Endothelial cell of umbilical vein (primary cell): ENCODE results near the gene CPNE8.

Source experiments
- EZH2 ChIP-seq: IDR thresholded peaks from 2 replicates; pipeline ENCODE4 v1.6.1; 2012; ENCODE audit warnings: borderline replicate concordance, low read depth, mild to moderate bottlenecking, moderate library complexity, low read length, inconsistent platforms; ENCODE audit not compliant: severe bottlenecking
- POLR2A ChIP-seq: IDR thresholded peaks from 2 replicates; pipeline ENCODE4 v1.6.1; 2012; ENCODE audit warnings: low read depth, mild to moderate bottlenecking, control low read depth, low read length
- POLR2AphosphoS5 ChIP-seq: IDR thresholded peaks from 2 replicates; pipeline ENCODE4 v1.6.1; 2012; ENCODE audit warnings: low read depth, mild to moderate bottlenecking, control low read depth, low read length, moderate library complexity; ENCODE audit not compliant: insufficient read depth
- TF ChIP-seq, protein P1 (sequence below), 2 donors: IDR thresholded peaks; 1 replicate in 1 of 2; 2 replicates in 1 of 2; pipeline ENCODE4 v1.5.1; 2011; ENCODE audit warnings: low read length in 2 of 2, mild to moderate bottlenecking in 2 of 2, moderate library complexity in 2 of 2, control low read depth in 1 of 2, inconsistent platforms in 1 of 2, low read depth in 1 of 2; ENCODE audit not compliant: insufficient read depth in 1 of 2; ENCODE audit errors: extremely low read depth in 1 of 2

DNA sequence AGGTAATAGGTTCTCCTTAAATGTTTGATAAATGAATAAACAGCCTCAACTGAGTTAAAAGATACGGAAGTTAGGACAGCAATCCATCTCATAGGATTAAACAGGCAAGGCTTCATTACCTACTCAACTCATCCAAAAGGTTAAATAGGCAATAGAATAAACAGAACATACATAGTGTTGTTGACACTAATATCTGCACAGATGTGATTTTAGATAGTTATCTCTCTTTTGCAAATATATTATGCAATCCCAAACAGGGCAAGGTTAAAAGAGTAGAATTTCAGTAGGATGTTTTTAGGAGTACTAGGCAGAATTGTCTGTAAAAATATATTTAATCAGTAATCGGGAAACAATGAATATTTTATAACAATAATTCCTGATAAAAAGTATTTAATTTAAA is 276.3 kb downstream of the CPNE8 start:
- TF ChIP-seq, protein P1, sequence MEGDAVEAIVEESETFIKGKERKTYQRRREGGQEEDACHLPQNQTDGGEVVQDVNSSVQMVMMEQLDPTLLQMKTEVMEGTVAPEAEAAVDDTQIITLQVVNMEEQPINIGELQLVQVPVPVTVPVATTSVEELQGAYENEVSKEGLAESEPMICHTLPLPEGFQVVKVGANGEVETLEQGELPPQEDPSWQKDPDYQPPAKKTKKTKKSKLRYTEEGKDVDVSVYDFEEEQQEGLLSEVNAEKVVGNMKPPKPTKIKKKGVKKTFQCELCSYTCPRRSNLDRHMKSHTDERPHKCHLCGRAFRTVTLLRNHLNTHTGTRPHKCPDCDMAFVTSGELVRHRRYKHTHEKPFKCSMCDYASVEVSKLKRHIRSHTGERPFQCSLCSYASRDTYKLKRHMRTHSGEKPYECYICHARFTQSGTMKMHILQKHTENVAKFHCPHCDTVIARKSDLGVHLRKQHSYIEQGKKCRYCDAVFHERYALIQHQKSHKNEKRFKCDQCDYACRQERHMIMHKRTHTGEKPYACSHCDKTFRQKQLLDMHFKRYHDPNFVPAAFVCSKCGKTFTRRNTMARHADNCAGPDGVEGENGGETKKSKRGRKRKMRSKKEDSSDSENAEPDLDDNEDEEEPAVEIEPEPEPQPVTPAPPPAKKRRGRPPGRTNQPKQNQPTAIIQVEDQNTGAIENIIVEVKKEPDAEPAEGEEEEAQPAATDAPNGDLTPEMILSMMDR (IDR thresholded peaks at IDR 0.05; ENCODE audit: extremely low read depth in 1 of 2, insufficient read depth in 1 of 2, low read depth in 1 of 2, low read length in 2 of 2), result no peak
- TF ChIP-seq POLR2AphosphoS5, result no peak
- no peak for TF ChIP-seq POLR2A
- no peak for TF ChIP-seq EZH2
